H1 (cell line): Measurements from ENCODE around the gene ARL3. TPM values are rescaled to one million over a fixed set of nuclear protein-coding genes. Genes with fewer than 3 reads are reported as not detected.
A peak's percentile ranks its signal among the peaks of the same experiment; 100 is the strongest.

Source experiments
- ASH2L ChIP-seq: fragments of 200-600, 300-600 bp; sonication (generic); IDR thresholded peaks from one replicate; pipeline ENCODE4 v1.7.1; 2017; ENCODE audit warnings: low read length
- ATF2 ChIP-seq: IDR thresholded peaks from 2 replicates; pipeline ENCODE4 v1.6.1; 2012; ENCODE audit warnings: low read length, inconsistent platforms
- CHD2 ChIP-seq: IDR thresholded peaks from 2 replicates; pipeline ENCODE4 v1.6.1; 2012; ENCODE audit warnings: low read length, improper control_type of control experiment
- CREB1 ChIP-seq: IDR thresholded peaks from 2 replicates; pipeline ENCODE4 v1.6.1; 2012; ENCODE audit warnings: inconsistent platforms
- EP300 ChIP-seq, 2 experiments: IDR thresholded peaks; 1 replicate in 1 of 2; 2 replicates in 1 of 2; pipeline ENCODE4 v1.6.1; 2011 to 2012; ENCODE audit warnings: low read depth in 2 of 2, low read length in 2 of 2, mild to moderate bottlenecking in 2 of 2, borderline replicate concordance in 1 of 2, inconsistent platforms in 1 of 2, moderate library complexity in 1 of 2
- FOSL1 ChIP-seq: IDR thresholded peaks from 2 replicates; pipeline ENCODE4 v1.6.1; 2011; ENCODE audit warnings: mild to moderate bottlenecking, low read depth, low read length, moderate library complexity; ENCODE audit not compliant: insufficient read depth
- JUND ChIP-seq: IDR thresholded peaks from 2 replicates; pipeline ENCODE4 v1.6.1; 2011; ENCODE audit warnings: mild to moderate bottlenecking, improper control_type of control experiment, low read length
- NRF1 ChIP-seq: IDR thresholded peaks from 2 replicates; pipeline ENCODE4 v1.6.1; 2011; ENCODE audit warnings: mild to moderate bottlenecking, low read depth, low read length, improper control_type of control experiment
- PHF8 ChIP-seq: fragments of 200-600 bp; sonication (generic); conservative IDR thresholded peaks from 2 replicates; pipeline ENCODE4 v1.7.1; 2012; ENCODE audit warnings: low read depth, mild to moderate bottlenecking, inconsistent platforms, low read length, moderate library complexity
- POLR2AphosphoS5 ChIP-seq: IDR thresholded peaks from 2 replicates; pipeline ENCODE4 v1.6.1; 2011; ENCODE audit warnings: low read depth, low read length
- RBBP5 ChIP-seq: IDR thresholded peaks from 2 replicates; pipeline ENCODE4 v1.7.1; 2012; ENCODE audit warnings: low read depth, mild to moderate bottlenecking, inconsistent platforms, low read length, moderate library complexity, borderline replicate concordance
- SIRT6 ChIP-seq: IDR thresholded peaks from one replicate; pipeline ENCODE4 v1.7.1; 2012; ENCODE audit warnings: low read length, inconsistent platforms
- SP1 ChIP-seq: IDR thresholded peaks from 2 replicates; pipeline ENCODE4 v1.6.1; 2011; ENCODE audit warnings: low read depth, low read length
- TAF1 ChIP-seq: IDR thresholded peaks from 2 replicates; pipeline ENCODE4 v1.6.1; 2011; ENCODE audit warnings: mild to moderate bottlenecking, low read depth, low read length
- TBP ChIP-seq: IDR thresholded peaks from 2 replicates; pipeline ENCODE4 v1.6.1; 2011; ENCODE audit warnings: low read depth, low read length, improper control_type of control experiment
- USF2 ChIP-seq: IDR thresholded peaks from 2 replicates; pipeline ENCODE4 v1.6.1; 2011; ENCODE audit warnings: low read length, improper control_type of control experiment
- YY1 ChIP-seq: IDR thresholded peaks from 2 replicates; pipeline ENCODE4 v1.6.1; 2011; ENCODE audit warnings: low read depth, mild to moderate bottlenecking, low read length
- polyA plus RNA-seq, 7 experiments: library from polyadenylated mRNA; depleted of rRNA in 3 of 7; stranded (reverse) in 5 of 7; unstranded in 2 of 7; fragments of >200 nt in 5 of 7; fragments of 200-250 nt in 2 of 7; gene quantifications; 1 replicate in 5 of 7; 2 replicates in 1 of 7; 4 replicates in 1 of 7; pipeline versions ENCODE4 v1.2.1 to v1.2.3, GENCODE V29; 2011 to 2013; ENCODE audit warnings: missing spikeins in 2 of 7, mixed read lengths in 2 of 7
- total RNA-seq: library from RNA; stranded (reverse); fragmentation: NEBNext Ultra II Directional; extraction: Animal tissue kit (Norgen Biotek cat#: 25700); gene quantifications from 2 replicates; pipeline ENCODE4 v1.2.1, GENCODE V29; 2021

Gene ARL3
- total and polyA plus RNA-seq, 2 of the 8 experiments (the other 6 are each of a cell fraction or from before 2014, with no cell fraction given) = 8.8 to 16.2 TPM

GRCh38 chr10:102627736-102628293 is 86.4 kb downstream of the ARL3 start (continued):
- TF ChIP-seq ASH2L = peak; percentile 78
- TF ChIP-seq CHD2 = peak; percentile 38; the same call in 1 of the 2 replicates
- TF ChIP-seq SP1 = peak; percentile 87
- TF ChIP-seq PHF8 = 0 out of 2 replicates have a peak, but pooled peaks have one; percentile 27
- peak; percentile 95 for TF ChIP-seq JUND
- peak; percentile 68 for TF ChIP-seq POLR2AphosphoS5
- TF ChIP-seq USF2 = no peak
- peak; percentile 99 for TF ChIP-seq ATF2
- no peak for TF ChIP-seq NRF1
- TF ChIP-seq FOSL1 = peak; percentile 67; the same call in 1 of the 2 replicates
- no peak for TF ChIP-seq SIRT6
- TF ChIP-seq TAF1 = peak; percentile 52; the same call in 1 of the 2 replicates
- peak; percentile 80 for TF ChIP-seq YY1
- TF ChIP-seq RBBP5 = peak; percentile 89; the same call in 1 of the 2 replicates
- peak; percentile 17 to 96 for TF ChIP-seq EP300 (IDR thresholded peaks at IDR 0.05; ENCODE audit: borderline replicate concordance in 1 of 2, low read depth in 2 of 2, low read length in 2 of 2)
- TF ChIP-seq CREB1 = peak; percentile 50
- peak; percentile 71 for TF ChIP-seq TBP
